Activated T-cell treated with anti-CD3 and anti-CD28 coated beads, Interleukin-2, amount 50 U/mL, for 1 hour (primary cell): ENCODE results near the gene SNRNP70.

Experiments used
- DNase-seq: peaks from one replicate; pipeline ENCODE4 v3.0.0-alpha.2; 2020

SNRNP70 gene

DNA sequence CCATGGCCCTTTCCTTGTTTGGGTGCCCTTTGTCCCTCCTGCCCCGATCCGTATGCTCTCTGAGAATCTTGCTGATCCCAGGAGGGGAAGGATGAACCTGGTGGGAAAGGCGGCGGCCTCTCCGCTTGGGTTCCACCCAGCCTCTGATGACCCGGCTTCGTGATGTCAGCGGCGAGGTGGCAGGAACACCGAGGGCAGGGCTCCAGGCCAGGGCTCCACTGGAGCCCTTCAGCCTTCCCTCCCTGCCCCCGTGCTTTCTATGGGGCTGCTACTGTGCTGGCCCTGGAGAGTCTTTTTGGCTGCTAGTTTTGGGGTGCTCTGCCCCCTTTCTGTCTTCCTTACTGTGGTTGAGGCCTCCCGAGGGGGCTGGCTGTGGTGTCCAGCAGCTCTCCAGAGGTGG is 17.1 kb downstream of the SNRNP70 start:
- no peak for DNase-seq

DNA sequence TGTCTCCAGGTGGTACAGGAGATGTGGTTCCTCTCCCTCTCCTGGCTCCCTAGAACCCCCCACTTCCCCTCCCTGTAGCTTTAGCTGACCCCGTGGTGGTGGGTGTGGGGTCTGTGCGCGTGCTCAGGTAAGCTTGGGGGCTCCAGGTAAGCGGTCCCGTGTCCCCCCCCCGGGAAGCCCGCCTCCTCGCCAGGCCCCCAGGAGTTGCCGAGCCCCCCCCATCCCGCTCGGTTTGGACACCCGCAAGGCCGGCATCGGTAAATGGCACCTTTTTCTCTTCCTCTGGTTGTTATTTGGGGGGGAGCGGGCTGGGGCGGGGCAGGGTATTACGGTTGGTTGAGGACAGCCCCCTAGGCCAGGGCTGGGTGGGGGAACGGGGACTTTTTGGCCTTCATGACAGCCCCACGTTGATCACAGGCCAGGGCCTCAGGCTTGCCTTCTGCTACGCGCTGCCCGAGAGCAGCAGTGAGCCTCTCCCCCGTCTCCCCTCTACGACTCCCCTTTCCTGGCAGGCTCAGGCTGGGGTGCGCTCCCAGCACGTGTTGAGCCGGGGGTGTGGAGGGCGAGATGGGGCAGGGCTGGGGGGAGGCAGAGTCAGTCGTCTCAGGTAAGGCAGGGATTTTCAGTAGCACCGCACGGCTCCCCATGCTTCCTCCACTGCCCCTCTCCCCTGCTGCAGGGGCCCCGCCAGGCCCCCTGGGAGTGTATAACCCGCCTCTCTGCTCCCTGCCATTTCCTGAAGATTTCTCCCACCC is 18.3 kb downstream of the SNRNP70 start:
- no peak for DNase-seq

DNA sequence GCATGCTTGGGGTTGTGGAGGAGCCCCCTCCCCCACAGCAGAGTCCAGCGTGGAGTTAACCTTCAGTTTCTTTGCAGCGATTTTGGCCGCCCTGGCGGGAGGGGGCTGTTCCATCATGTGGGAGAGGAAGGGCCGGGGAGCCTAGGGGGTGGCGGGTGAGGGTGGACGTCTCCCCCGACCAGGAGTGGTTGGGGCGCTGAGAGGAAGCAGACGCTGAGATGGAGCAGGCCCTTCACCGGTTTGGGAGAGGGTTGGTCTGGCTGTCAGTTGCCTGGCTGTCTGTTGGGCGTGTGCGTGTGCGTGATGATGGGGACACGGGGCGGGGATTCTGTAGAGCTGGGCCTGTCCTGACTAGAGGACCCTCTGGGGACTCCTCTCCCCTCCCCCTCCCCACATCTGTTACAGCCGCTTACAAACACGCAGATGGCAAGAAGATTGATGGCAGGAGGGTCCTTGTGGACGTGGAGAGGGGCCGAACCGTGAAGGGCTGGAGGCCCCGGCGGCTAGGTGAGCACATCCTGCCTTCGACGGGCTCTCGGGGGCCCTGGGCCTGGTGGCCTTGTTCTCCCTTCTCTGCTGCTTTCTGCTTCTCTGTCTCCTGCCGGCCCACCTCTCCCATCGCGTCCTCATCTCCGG is 19.1 kb downstream of the SNRNP70 start:
- DNase-seq: no peak

DNA sequence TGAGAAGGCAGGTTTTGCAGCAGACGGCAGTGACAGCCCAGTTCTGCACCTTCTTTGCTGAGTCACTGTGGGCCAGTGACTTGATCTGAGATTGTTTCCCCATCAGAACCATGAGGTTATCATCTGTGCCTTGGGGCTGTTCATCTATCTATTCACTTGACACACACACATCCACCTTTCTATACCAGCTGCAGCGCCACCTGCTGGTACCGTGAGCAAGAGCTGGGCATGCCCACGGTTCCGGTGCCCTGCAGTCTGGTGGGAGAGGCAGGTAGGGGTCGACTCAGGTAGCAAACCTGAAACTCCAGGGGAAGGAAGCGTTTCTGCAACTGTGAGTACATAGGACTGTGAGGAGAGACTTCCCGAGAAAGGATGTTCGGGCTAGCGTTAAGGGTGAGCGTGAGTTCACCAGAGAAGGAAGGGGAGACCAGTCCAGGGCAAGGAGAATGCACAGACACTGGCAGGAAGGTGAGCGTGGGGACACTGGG is 21.4 kb downstream of the SNRNP70 start:
- peak; percentile 73 for DNase-seq

DNA sequence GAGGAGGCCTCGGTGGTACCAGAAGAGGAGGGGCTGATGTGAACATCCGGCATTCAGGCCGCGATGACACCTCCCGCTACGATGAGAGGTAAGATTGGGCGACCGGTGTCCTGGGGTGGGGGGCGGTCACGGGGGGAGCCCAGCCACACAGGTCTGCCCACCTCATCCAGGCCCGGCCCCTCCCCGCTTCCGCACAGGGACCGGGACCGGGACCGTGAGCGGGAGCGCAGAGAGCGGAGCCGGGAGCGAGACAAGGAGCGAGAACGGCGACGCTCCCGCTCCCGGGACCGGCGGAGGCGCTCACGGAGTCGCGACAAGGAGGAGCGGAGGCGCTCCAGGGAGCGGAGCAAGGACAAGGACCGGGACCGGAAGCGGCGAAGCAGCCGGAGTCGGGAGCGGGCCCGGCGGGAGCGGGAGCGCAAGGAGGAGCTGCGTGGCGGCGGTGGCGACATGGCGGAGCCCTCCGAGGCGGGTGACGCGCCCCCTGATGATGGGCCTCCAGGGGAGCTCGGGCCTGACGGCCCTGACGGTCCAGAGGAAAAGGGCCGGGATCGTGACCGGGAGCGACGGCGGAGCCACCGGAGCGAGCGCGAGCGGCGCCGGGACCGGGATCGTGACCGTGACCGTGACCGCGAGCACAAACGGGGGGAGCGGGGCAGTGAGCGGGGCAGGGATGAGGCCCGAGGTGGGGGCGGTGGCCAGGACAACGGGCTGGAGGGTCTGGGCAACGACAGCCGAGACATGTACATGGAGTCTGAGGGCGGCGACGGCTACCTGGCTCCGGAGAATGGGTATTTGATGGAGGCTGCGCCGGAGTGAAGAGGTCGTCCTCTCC is 22.6 kb downstream of the SNRNP70 start:
- no peak for DNase-seq

DNA sequence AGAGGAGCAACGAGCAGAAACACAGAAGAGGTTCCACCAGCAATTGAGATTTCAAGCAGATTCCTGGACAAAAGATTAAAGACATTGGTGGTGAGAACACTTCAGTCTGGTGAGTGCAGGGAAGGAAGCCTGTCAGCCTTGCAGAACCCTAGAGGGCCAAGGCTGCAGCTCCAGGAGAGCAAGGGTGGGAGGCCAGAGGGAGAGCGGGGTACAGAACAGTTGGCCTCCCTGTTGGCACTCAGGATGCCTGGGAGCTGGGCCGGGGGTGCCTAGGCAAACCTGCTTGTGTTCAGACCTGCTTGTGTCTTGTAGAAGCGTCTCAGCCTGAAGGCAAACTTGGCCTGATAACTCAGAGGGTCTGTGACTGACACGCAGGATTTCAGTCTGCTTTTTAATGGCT is 23.8 kb downstream of the SNRNP70 start:
- DNase-seq: no peak

DNA sequence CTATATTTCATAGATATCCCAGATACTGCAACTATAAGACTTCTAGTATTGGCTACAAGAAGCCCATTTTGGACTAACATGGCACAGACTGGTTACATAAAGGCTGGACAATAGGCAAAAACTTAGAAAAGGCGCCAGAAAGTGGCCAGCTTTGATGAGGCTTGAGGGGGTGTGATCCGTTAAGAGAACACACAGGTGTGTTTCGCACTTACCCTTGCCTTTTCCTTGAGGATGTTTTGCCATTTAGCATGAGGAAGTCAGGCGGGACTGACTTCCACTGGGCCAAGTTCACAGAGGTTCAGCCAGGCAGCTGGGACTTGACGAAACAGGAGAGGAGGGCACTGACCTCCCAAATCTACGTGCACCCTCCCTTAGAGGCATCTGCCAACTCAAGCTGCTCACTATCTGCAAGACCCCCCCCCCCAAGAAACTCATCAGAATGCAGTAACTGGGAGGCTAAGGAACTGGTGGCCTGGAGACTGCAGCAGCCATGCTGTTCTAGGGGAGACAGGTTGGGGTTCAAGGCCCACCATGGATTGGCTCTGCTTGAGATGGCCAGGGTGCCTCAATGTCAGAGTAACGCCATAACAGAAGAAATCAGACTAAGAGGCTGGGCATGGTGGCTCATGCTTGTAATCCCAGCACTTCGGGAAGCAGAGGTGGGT is 24.4 kb downstream of the SNRNP70 start:
- no peak for DNase-seq

DNA sequence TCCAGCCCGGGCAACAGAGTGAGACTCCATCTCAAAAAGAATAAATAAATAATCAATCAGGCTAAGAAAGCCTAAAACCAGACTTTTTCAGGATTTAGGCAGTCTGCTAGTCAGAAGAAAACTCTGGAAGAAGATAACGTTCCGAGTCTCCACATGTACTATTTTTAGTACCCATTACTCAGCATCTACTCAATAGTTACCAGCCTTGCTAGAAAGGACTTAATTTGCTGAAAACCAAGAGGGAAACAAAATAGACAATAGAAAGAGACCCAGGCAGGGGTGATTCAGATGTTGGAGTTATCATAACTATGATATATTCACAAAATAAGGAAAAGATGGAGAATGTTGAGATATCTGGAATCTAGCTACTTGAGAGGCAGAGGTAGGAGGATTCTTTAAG is 25.3 kb downstream of the SNRNP70 start:
- no peak for DNase-seq

DNA sequence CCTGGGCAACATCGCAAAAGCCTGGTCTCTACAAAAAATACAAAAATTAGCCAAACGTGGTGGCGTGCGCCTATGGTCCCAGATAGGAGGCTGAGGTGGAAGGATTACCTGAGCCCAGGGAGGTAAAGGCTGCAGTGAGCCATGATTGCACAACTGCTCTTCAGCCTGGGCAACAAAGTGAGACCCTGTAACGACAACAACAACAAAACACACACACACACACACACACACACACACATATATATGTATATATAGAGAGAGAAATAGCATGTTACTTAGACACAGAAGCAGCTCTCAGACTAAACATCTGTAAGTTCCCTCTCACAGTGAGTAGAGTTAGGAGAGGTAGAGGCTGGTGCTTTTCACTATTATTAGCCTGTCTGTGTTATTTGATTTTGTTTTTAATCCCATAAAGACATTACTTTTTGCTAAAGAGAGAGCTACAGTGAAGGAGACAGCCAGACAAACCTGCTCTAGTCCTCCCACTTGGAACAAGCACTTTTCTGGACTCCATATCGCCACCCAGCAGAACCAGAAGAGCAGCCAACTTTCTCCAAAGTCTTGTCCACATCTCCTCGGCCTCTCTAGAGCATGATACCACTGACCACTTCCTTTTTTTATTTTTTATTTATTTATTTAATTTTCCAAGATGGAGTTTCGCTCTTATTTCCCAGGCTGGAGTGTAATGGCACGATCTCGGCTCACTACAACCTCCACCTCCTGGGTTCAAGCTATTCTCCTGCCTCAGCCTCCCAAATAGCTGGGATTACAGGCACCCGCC is 26.2 kb downstream of the SNRNP70 start:
- no peak for DNase-seq

DNA sequence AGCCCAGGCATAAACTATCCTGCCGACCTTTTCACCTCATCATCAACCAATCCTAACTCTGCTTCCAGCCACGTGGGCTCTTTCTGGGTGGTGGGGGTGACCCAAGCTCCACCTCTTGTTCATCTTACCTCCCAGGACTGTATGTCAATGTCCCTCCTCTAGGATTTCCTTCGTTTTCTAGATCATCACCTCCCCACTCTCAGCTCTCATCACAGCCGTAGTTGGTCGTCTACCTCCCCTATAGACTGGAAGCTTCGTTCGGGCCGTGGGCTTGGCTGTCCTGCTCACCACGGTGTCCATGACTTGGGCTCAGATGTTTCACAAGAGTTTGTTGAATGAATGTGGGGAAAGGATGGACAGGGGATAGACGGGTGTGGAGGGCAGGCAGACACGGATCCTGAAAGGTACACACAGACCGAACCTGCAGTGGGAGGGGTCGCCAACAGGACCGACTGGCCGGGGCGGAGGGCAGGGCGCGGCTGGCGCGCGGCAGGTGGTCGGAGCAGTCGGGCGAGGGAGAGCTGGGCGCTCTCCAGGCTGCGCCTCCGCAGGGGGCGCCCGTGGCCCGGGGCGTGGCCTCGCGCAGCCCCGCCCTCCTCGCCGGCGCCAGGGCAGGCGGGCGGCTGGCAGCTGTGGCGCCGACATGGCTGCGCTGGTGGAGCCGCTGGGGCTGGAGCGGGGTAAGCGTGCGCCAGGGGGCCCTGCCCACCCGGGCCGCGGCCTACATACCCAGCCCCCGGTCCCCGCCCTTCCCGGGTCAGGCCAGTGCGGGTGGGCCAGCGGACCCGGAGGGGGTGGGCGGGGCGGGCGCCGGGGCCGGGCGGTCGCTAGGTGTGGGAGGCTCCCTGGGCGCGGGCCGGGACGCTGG is 28.7 kb downstream of the SNRNP70 start, which contains the start of gene LIN7B:
Gene LIN7B, plus strand, starts transcription at position 609 of the 868 bp plus-strand sequence. Its CDS starts 35 bp downstream, at position 644.
- DNase-seq: peak; percentile 88

DNA sequence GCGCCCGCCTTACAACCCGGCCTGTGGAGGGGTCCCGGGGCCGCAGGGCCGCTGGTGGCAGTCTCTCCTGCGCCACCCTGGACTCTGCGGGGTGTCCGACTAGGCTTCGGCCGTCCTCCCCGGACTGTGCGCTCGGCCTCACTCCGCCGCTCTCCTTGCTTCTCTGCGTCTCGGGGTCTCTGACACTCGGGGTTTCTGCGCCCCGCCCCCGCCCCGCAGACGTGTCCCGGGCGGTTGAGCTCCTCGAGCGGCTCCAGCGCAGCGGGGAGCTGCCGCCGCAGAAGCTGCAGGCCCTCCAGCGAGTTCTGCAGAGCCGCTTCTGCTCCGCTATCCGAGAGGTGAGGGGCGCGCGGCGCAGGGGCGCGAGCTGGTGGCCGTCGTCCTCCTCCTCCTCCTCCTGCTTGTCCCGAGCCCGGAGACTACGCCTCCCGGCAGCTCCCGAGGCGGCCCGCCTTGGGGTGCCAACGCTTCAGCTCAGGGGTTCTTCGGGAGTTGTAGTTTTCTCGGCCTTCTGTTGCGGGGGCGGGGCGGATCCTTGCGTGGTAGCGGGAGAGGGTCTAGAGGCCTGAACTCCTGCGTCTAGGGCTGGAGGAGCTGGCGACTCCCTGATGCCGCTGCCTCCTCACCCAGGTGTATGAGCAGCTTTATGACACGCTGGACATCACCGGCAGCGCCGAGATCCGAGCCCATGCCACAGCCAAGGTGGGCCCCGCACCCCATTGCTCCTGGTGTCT is 29.5 kb downstream of the SNRNP70 start:
- peak; percentile 61 for DNase-seq

DNA sequence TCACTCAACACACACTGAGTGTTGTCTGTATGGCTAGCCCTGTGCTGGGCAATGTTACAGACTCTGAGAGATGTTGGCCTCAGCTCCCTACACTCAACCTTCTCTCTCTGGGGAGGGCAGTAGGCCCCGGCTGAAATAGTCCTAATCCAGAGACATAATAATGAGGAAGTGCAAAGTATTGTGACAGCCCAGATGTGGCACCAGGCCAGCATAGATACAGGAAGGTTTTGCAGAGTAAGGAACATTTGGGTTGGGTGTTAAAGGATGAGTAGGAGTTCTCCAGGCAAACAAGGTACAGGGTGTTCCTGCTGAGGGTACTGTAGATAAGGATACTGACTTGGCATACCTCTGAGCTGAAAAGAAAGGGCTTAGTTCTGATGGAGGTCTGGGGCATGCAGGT is 31.3 kb downstream of the SNRNP70 start:
- no peak for DNase-seq

DNA sequence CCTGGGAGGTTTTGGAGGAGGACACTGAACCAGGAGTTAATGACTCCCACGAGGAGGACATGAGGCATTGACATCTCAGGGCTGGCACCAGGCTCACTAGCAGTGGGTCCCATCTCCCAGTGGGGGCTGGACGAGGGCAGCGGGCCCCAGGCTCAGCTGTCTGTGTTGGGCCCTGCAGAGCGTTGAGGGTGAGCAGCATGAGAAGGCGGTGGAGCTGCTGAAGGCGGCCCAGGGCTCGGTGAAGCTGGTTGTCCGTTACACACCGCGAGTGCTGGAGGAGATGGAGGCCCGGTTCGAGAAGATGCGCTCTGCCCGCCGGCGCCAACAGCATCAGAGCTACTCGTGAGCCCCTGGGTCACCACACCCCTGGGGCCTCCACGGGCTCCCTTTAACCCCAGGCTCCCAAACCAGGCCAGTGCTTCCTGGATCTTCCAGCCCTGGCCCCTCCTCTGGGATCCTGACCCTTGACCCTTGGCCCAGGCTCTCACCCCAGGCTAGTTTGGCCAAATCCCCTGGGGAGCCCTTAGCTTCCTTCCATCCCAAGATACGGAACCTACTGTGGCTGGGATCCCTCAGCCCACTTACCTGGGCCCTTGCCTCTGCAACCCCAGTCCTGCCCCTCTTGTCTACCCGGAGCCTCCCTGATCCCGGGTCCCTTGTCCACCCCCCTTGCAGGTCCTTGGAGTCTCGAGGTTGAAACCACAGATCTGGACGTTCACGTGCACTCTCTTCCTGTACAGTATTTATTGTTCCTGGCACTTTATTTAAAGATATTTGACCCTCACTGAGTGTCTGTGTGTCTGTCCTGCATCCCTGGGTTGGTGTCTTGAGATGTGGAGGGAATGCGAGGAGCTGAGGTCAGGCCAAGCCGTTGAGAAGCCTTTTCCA is 32.7 kb downstream of the SNRNP70 start:
- no peak for DNase-seq

DNA sequence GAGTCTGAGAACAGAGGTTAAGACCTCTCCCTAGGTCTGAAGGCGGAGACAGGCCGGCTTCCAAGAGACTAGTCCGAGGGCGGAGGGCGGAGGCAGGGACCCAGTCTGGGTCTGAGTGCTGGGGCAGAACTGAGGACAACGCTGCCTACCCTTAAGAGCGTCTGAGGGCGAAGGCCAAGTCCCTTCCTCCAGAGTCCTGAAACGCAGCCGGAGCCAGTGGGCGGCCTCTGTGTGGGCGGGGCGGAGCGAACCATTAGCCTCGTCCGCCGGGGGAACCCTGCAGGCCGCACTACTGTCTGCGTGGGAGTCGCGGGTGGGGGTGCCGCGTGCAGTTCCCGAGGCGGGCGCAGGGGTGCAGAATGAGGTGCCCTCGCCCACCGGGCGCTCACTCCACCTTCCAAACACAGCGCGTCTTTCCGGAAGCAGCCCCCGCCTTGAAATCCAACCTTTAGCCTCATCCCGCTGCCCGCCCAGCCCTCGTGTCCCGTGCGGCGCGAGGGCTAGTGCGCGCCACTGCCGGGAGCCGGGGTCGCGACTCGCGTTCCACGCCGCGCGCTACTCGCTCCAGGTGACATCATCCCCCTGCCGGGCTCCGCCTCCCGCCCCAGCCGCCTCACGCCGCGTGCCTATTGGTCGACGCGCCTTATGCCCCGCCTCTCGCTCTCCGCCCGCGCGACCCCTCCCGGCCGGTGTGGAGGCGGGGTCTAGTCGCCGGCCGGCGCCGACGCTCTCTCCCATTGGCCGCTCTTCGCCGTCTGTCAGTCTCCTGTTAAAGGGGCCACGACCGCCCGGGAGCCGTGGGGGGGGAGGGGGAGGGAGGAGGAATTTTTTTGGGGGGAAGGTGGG is 33.5 kb downstream of the SNRNP70 start, which contains the start of gene C19orf73:
Gene C19orf73, minus strand, starts transcription at position 579 of the 846 bp plus-strand sequence. Its CDS starts 121 bp downstream, at position 458.
- DNase-seq: peak; percentile 97

DNA sequence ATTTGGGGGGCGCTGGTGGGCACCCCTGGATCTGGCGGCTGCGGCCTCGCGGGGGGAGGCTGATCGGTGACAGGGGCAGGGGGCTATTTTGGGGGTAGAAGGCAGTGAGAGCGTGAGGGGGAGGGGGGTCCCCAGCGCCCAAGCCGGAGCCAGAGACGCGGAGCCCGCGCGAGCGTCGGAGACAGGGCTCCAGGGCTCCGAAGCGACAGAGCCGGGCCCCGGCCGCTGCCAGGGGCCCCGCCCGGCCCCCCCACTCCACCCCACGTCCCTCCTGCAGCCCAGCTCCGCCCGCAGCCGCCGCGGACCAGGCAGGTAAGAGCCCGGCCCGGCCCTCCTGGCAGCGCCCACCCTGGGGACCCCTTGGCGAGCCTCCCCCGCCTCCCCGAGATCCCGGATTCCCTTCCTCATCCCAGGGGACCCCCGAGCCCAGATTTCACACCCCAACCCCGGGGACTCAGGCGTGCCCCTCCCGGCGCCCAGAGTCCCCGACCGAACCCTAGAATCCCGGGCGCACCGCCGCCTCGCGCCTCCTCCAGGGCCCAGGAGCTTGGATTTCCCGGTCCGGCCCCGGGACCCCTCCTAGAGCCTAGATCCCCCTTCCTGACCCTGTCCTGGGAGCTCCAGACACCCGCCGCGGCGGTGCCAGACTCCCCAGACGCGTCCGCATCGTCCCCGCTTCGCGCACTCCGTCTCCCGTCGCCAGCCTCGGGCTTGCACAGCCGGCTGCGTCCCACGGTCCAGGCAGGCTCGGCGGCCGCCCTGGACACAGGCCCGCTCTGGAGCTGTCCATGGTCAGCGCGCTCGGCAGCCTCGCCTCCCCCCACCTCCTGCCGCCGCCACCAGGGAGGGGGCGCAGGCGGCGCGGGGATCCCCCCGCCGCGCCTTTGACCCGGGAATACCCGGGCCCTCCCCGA is 34.4 kb downstream of the SNRNP70 start, which contains the start of gene PPFIA3:
Gene PPFIA3, plus strand, starts transcription at position 134 of the 914 bp plus-strand sequence. CDS start 8,330 bp downstream, outside the sequence.
- DNase-seq: peak; percentile 42

DNA sequence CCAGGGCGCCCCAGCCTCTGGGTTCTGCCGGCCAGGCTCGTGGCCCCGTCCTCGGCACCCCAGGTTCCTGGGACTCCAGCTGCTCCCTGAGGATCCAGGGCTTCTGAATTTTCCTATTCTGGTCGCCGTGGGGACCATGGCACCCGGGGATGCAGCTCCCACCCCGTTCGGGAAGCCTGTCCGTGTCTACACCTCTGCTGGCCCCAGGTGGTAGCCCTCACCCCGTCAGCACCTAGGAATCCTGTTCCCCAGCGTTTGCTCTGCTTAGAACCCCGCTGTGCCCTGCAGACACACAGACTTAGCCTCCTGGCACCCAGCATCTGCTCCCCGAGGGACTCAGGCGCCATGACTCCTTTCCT is 35.1 kb downstream of the SNRNP70 start:
- DNase-seq: no peak

DNA sequence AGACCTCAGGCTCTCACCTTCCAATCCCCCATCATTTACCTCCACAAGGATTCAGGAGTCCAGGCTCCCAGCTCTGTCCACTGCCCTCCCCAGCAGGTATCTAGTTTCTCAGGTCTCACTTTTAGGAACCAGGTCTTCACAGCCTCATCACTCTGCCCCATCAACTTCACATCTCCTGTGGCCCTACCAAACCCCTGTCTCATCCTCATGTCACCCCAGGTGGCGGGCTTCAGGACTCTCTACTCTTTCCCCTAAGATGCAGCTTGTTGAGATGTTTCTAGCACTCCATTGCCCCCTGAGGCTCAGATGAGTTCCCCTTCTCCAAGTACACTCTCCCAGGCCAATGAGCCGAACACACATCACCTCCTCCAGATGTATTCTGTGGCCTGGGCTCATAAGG is 35.6 kb downstream of the SNRNP70 start:
- no peak for DNase-seq
